Thyroid gland (tissue), 4 donors: Measurements from ENCODE around the gene SEC23B. TPM values are rescaled to one million over a fixed set of nuclear protein-coding genes. Genes with fewer than 3 reads are reported as not detected.
"Not testable (repeated sequence)": the region's sequence is repeated elsewhere in the genome, so short reads cannot be mapped to it uniquely, and the experiment has no call there.

Experiments used
- DNase-seq, 2 donors: peaks; one replicate each; pipeline ENCODE4 v3.0.0-alpha.2; 2019
- H3K27ac ChIP-seq, 3 donors: fragments of 200-600 bp; sonication (generic); 1 replicate in 2 of 3; 2 replicates in 1 of 3; pipeline ENCODE4 v1.5.1; 2016 to 2019; ENCODE audit warnings: mild to moderate bottlenecking in 1 of 3, moderate library complexity in 1 of 3
- H3K27me3 ChIP-seq: fragments of 200-600 bp; sonication (generic); one replicate; pipeline ENCODE4 v1.5.1; 2019
- H3K36me3 ChIP-seq, 2 donors: fragments of 200-600 bp; sonication (generic); one replicate each; pipeline ENCODE4 v1.5.1; 2016 to 2019
- H3K4me1 ChIP-seq, 2 donors: fragments of 200-600 bp; sonication (generic); one replicate each; pipeline ENCODE4 v1.5.1; 2017 to 2019
- H3K4me3 ChIP-seq, 3 donors: fragments of 200-600 bp; sonication (generic); replicated peaks in 1 of 3; 1 replicate in 2 of 3; 2 replicates in 1 of 3; pipeline ENCODE4 v1.5.1; 2016; ENCODE audit warnings: mild to moderate bottlenecking in 1 of 3
- H3K9me3 ChIP-seq: fragments of 200-600 bp; sonication (generic); one replicate; pipeline ENCODE4 v1.5.1; 2017
- CTCF ChIP-seq, 6 experiments: fragments of 200-600 bp in 3 of 6; fragments of 450-650 bp in 3 of 6; sonication (generic) in 3 of 6; IDR thresholded peaks; one replicate each; pipeline ENCODE4 v1.5.1; 2016 to 2019; ENCODE audit warnings: antibody characterized with exemption in 6 of 6, mild to moderate bottlenecking in 2 of 6, inconsistent platforms in 1 of 6, moderate library complexity in 1 of 6
- POLR2A ChIP-seq, 2 donors: fragments of 450-650 bp; IDR thresholded peaks; one replicate each; pipeline ENCODE4 v1.6.1; 2017; ENCODE audit warnings: antibody characterized with exemption in 2 of 2, mild to moderate bottlenecking in 2 of 2, moderate library complexity in 1 of 2
- WGBS, 2 donors: methylation state at CpG; one replicate each; pipeline ENCODE4 v1.1.5; 2017; 5-methylcytosine and 5-hydroxymethylcytosine counted together
- intact Hi-C: fragments of 100-400 bp; cut with DNase I; formaldehyde crosslinking; loops from one replicate; pipeline ENCODE4 v1.15.1; 2023
- total RNA-seq, 4 donors: library from RNA; depleted of rRNA; stranded (reverse); fragments of >200 nt; gene quantifications; one replicate each; pipeline ENCODE4 v1.2.3, GENCODE V29; 2016

Gene SEC23B
- total RNA-seq, 4 donors from 2014 or later = 60.5 to 94.1 (median 84.6) TPM

- Histone ChIP-seq H3K27ac (peak within 1 kb of the TSS; percentile 15 to 69 (median 19)), H3K27me3 (no peaks in the 10 kb centered on the region), H3K36me3 (no peaks in the 10 kb centered on the region), H3K9me3 (no peaks in the 10 kb centered on the region), H3K4me3 (peak within 1 kb of the TSS; percentile 22 to 69 (median 49)), H3K4me1 (peaks cover 6 to 7% of the 10 kb centered on the region in 2 donors)
- 3 to 5% methylated on average over 22 to 30 of the region's 31 CpGs for WGBS, 2 donors
- TF ChIP-seq POLR2A (IDR thresholded peaks at IDR 0.05) (peak in 1 of 2 donors; percentile 65), CTCF (IDR thresholded peaks at IDR 0.05) (no peak)
- intact Hi-C loops = no loop called here
- DNase-seq = peak; percentile 86 to 88
Observed at GRCh38 chr20:18496740-18497592, 10.8 kb upstream of the SEC23B start, which contains the start of gene RBBP9. RBBP9 (minus strand) TSS chr20:18497225; CDS start chr20:18497167, 58 bp downstream.

GRCh38 chr20:18497603-18498002, 10.1 kb upstream of the SEC23B start:
- H3K36me3 ChIP-seq = no peaks in the 10 kb centered on the region
- H3K27me3 ChIP-seq = no peaks in the 10 kb centered on the region
- TF ChIP-seq POLR2A (IDR thresholded peaks at IDR 0.05) (no peak), CTCF (IDR thresholded peaks at IDR 0.05) (no peak)
- 92 to 94% methylated on average over 3 of the region's 3 CpGs for WGBS, 2 donors
- no peak overlapping the region for H3K4me3 ChIP-seq
- H3K9me3 ChIP-seq = no peaks in the 10 kb centered on the region
- H3K4me1 ChIP-seq = peaks cover 6 to 7% of the 10 kb centered on the region in 2 donors
- DNase-seq = no peak
- intact Hi-C loops = no loop called here
- peak overlapping the region in 2 of 3 donors; percentile 15 to 69 for H3K27ac ChIP-seq

- H3K27me3 ChIP-seq, H3K36me3 ChIP-seq, H3K9me3 ChIP-seq, H3K27ac ChIP-seq, H3K4me1 ChIP-seq, H3K4me3 ChIP-seq, DNase-seq: not testable (repeated sequence)
- intact Hi-C loops = loop anchor here (10.0 kb wide), 2 partner anchors 83 to 87 kb away; partner anchors contain the start of gene DTD1
- 65 to 67% methylated on average over 1 of the region's 1 CpG for WGBS, 2 donors
Observed at GRCh38 chr20:18501672-18502071, 6.1 kb upstream of the SEC23B start.

- H3K9me3 ChIP-seq = no peaks in the 10 kb centered on the region
- H3K4me3 ChIP-seq = no peak overlapping the region
- 53 to 66% methylated on average over 26 to 31 of the region's 31 CpGs for WGBS, 2 donors
- intact Hi-C loops = loop anchor here (10.0 kb wide), 2 partner anchors 80 to 90 kb away; partner anchors contain the start of gene DTD1
- H3K27me3 ChIP-seq = no peaks in the 10 kb centered on the region
- peaks cover 13 to 14% of the 10 kb centered on the region in 2 donors for H3K4me1 ChIP-seq
- TF ChIP-seq CTCF (IDR thresholded peaks at IDR 0.05) = no peak
- no peak for TF ChIP-seq POLR2A (IDR thresholded peaks at IDR 0.05)
- H3K36me3 ChIP-seq = no peaks in the 10 kb centered on the region
- H3K27ac ChIP-seq = no peak overlapping the region
- DNase-seq = peak; percentile 30 to 50
Observed at GRCh38 chr20:18504479-18505060, 3.2 kb upstream of the SEC23B start.

- intact Hi-C loops = loop anchor here (10.0 kb wide), 2 partner anchors 78 to 92 kb away; partner anchors contain the start of gene DTD1
Observed at GRCh38 chr20:18506744-18507143, 996 bp upstream of the SEC23B start.

More at GRCh38 chr20:18506744-18507143, 996 bp upstream of the SEC23B start:
- H3K4me1 ChIP-seq = peaks cover 13 to 14% of the 10 kb centered on the region in 2 donors
- H3K36me3 ChIP-seq = peaks cover 0 to 4% of the 10 kb centered on the region in 2 donors
- H3K27me3 ChIP-seq = no peaks in the 10 kb centered on the region
- 56 to 61% methylated on average over 8 of the region's 8 CpGs for WGBS, 2 donors
- DNase-seq = no peak
- no peak for TF ChIP-seq CTCF (IDR thresholded peaks at IDR 0.05)
- TF ChIP-seq POLR2A (IDR thresholded peaks at IDR 0.05) = no peak
- H3K9me3 ChIP-seq = no peaks in the 10 kb centered on the region
- H3K4me3 ChIP-seq = peak overlapping the region; percentile 61 to 85 (median 79)
- H3K27ac ChIP-seq = peak overlapping the region; percentile 95 to 99 (median 96)
